Esophagus muscularis mucosa (tissue), 4 donors: ENCODE measurements around the gene ZNF490. TPM values are rescaled to one million over a fixed set of nuclear protein-coding genes. Genes with fewer than 3 reads are reported as not detected.

ENCODE experiments used
- DNase-seq: peaks from one replicate; pipeline ENCODE4 v3.0.0-alpha.2; 2017; ENCODE audit errors: extremely low spot score
- H3K27ac ChIP-seq, 4 donors: fragments of 200-600 bp; sonication (generic); replicated peaks in 1 of 4; 1 replicate in 3 of 4; 2 replicates in 1 of 4; pipeline ENCODE4 v1.5.1; 2016 to 2019; ENCODE audit warnings: mild to moderate bottlenecking in 1 of 4
- H3K27me3 ChIP-seq, 4 donors: fragments of 200-600 bp; sonication (generic); one replicate each; pipeline versions ENCODE4 v1.5.1 to v1.6.0; 2016 to 2019
- H3K36me3 ChIP-seq, 4 donors: fragments of 200-600 bp; sonication (generic); one replicate each; pipeline ENCODE4 v1.5.1; 2016 to 2019
- H3K4me1 ChIP-seq, 4 donors: fragments of 200-600 bp; sonication (generic); one replicate each; pipeline ENCODE4 v1.5.1; 2016 to 2019
- H3K4me3 ChIP-seq, 4 donors: fragments of 200-600 bp; sonication (generic); 1 replicate in 2 of 4; 2 replicates in 2 of 4; pipeline ENCODE4 v1.5.1; 2016 to 2019; ENCODE audit warnings: mild to moderate bottlenecking in 4 of 4, moderate library complexity in 1 of 4
- H3K9me3 ChIP-seq, 4 donors: fragments of 200-600 bp; sonication (generic); 1 replicate in 3 of 4; 2 replicates in 1 of 4; pipeline ENCODE4 v1.5.1; 2016 to 2019
- CTCF ChIP-seq, 3 experiments: fragments of 200-600 bp in 2 of 3; fragments of 450-650 bp in 1 of 3; sonication (generic) in 2 of 3; IDR thresholded peaks; one replicate each; pipeline ENCODE4 v1.5.1; 2017 to 2019; ENCODE audit warnings: antibody characterized with exemption in 3 of 3, mild to moderate bottlenecking in 2 of 3, moderate library complexity in 1 of 3
- EP300 ChIP-seq: sonication (generic); formaldehyde crosslinking; IDR thresholded peaks from one replicate; pipeline ENCODE4 v1.6.1; 2017; ENCODE audit warnings: antibody characterized with exemption
- POLR2A ChIP-seq: fragments of 450-650 bp; IDR thresholded peaks from one replicate; pipeline ENCODE4 v1.6.1; 2017; ENCODE audit warnings: antibody characterized with exemption, moderate library complexity, mild to moderate bottlenecking, low read depth
- POLR2AphosphoS5 ChIP-seq, 2 donors: sonication (generic); formaldehyde crosslinking; IDR thresholded peaks; one replicate each; pipeline ENCODE4 v1.6.1; 2017; ENCODE audit warnings: antibody characterized with exemption in 2 of 2
- WGBS: methylation state at CpG from one replicate; pipeline ENCODE4 v1.1.5; 2018; 5-methylcytosine and 5-hydroxymethylcytosine counted together
- intact Hi-C: fragments of 100-400 bp; cut with DNase I; formaldehyde crosslinking; loops from one replicate; pipeline ENCODE4 v1.15.1; 2023
- total RNA-seq, 4 donors: library from RNA; depleted of rRNA; stranded (reverse); fragments of >200 nt; gene quantifications; one replicate each; pipeline versions ENCODE4 v1.1.0 to v1.2.1, GENCODE V29; 2016

The ZNF490 gene
- total RNA-seq, 4 donors from 2014 or later, result 3.3 to 6.7 (median 5.3) TPM

GRCh38 chr19:12545267-12545666, 65.3 kb downstream of the ZNF490 start:
- intact Hi-C loops, result no loop called here
- TF ChIP-seq POLR2A (no peak), EP300 (no peak), POLR2AphosphoS5 (IDR thresholded peaks at IDR 0.05) (no peak), CTCF (IDR thresholded peaks at IDR 0.05) (no peak)
- 84% methylated on average over 8 of the region's 8 CpGs for WGBS
- H3K27me3 ChIP-seq, result no peaks in the 10 kb centered on the region
- no peaks in the 10 kb centered on the region for H3K9me3 ChIP-seq
- no peak for DNase-seq
- H3K27ac ChIP-seq, result no peak overlapping the region
- H3K4me3 ChIP-seq, result no peak overlapping the region
- H3K36me3 ChIP-seq, result peaks cover 4 to 36% (median 16%) of the 10 kb centered on the region in 4 donors
- peaks cover 20 to 61% (median 40%) of the 10 kb centered on the region in 4 donors for H3K4me1 ChIP-seq

- Histone ChIP-seq H3K9me3 (no peaks in the 10 kb centered on the region), H3K27me3 (no peaks in the 10 kb centered on the region), H3K4me3 (no peak overlapping the region), H3K4me1 (peaks cover 11 to 52% (median 32%) of the 10 kb centered on the region in 4 donors), H3K27ac (no peak overlapping the region), H3K36me3 (peaks cover 4 to 40% (median 22%) of the 10 kb centered on the region in 4 donors)
- intact Hi-C loops, result no loop called here
- DNase-seq, result no peak
- WGBS, result 69% methylated on average over 5 of the region's 5 CpGs
- TF ChIP-seq POLR2AphosphoS5 (IDR thresholded peaks at IDR 0.05), result no peak
- TF ChIP-seq POLR2A, result no peak
- TF ChIP-seq EP300, result no peak
- TF ChIP-seq CTCF (IDR thresholded peaks at IDR 0.05), result no peak
These were observed 66.2 kb downstream of the ZNF490 start for GRCh38 chr19:12544401-12544876.

GRCh38 chr19:12543855-12544254, 66.8 kb downstream of the ZNF490 start:
- no peak for DNase-seq

More at GRCh38 chr19:12543855-12544254, 66.8 kb downstream of the ZNF490 start:
- 100% methylated on average over 1 of the region's 1 CpG for WGBS
- TF ChIP-seq POLR2A (no peak), POLR2AphosphoS5 (IDR thresholded peaks at IDR 0.05) (no peak), CTCF (IDR thresholded peaks at IDR 0.05) (no peak), EP300 (no peak)
- Histone ChIP-seq H3K36me3 (peaks cover 4 to 43% (median 24%) of the 10 kb centered on the region in 4 donors), H3K9me3 (no peaks in the 10 kb centered on the region), H3K4me3 (no peak overlapping the region), H3K27ac (no peak overlapping the region), H3K4me1 (peaks cover 6 to 47% (median 26%) of the 10 kb centered on the region in 4 donors), H3K27me3 (no peaks in the 10 kb centered on the region)
- intact Hi-C loops, result no loop called here

Other genes with a start within 250 kb of the ZNF490 start
- gene ZNF442, start 245.1 kb downstream of the ZNF490 start, total RNA-seq, result 1 to 10 TPM; 3.3 to 4.6 (median 3.6) TPM
- gene ZNF799, start 209.5 kb downstream of the ZNF490 start, total RNA-seq, result 1 to 10 TPM; 3.3 to 6.6 (median 3.4) TPM
- 1 to 10 TPM; 3.5 to 5.4 (median 4.8) TPM for gene ZNF443, start 169.8 kb downstream of the ZNF490 start, total RNA-seq
- 1 to 10 TPM; 1.7 to 2.9 (median 2.3) TPM for gene ZNF709, start 126.0 kb downstream of the ZNF490 start, total RNA-seq
- gene ZNF564, start 59.3 kb downstream of the ZNF490 start, total RNA-seq, result 10 to 100 TPM in 1 of 4 donors, 1 to 10 TPM in 3; 8.3 to 13.7 (median 9.3) TPM
- 10 to 100 TPM; 14.0 to 21.6 (median 17.3) TPM for gene ZNF791, start 107 bp upstream of the ZNF490 start, total RNA-seq
- gene MAN2B1, start 55.9 kb upstream of the ZNF490 start, total RNA-seq, result 10 to 100 TPM; 65.7 to 80.8 (median 68.9) TPM
- gene WDR83, start 56.0 kb upstream of the ZNF490 start, total RNA-seq, result 10 to 100 TPM in 3 of 4 donors, 1 to 10 TPM in 1; 10.0 to 19.7 (median 13.9) TPM
- gene DHPS, start 71.1 kb upstream of the ZNF490 start, total RNA-seq, result 10 to 100 TPM; 74.3 to 92.3 (median 85.0) TPM
- gene GNG14, start 77.2 kb upstream of the ZNF490 start, total RNA-seq, result not detected
- gene FBXW9, start 85.8 kb upstream of the ZNF490 start, total RNA-seq, result 10 to 100 TPM in 1 of 4 donors, 1 to 10 TPM in 3; 4.3 to 10.6 (median 7.5) TPM
- 10 to 100 TPM; 42.8 to 71.9 (median 62.8) TPM for gene TNPO2, start 113.1 kb upstream of the ZNF490 start, total RNA-seq
- 100 to 1,000 TPM; 382 to 470 (median 431) TPM for gene TRIR, start 123.9 kb upstream of the ZNF490 start, total RNA-seq
- 10 to 100 TPM; 46.9 to 63.5 (median 51.3) TPM for gene GET3, start 126.7 kb upstream of the ZNF490 start, total RNA-seq
- not detected for gene BEST2, start 141.0 kb upstream of the ZNF490 start, total RNA-seq
- 10 to 100 TPM in 3 of 4 donors, 1 to 10 TPM in 1; 7.1 to 17.0 (median 12.6) TPM for gene HOOK2, start 164.7 kb upstream of the ZNF490 start, total RNA-seq
- gene JUNB, start 180.7 kb upstream of the ZNF490 start, total RNA-seq, result 1,000 to 10,000 TPM in 1 of 4 donors, 100 to 1,000 TPM in 2, 10 to 100 TPM in 1; 82.2 to 1,609 (median 182) TPM
- gene PRDX2, start 191.0 kb upstream of the ZNF490 start, total RNA-seq, result 100 to 1,000 TPM; 236 to 275 (median 250) TPM
- gene THSD8, start 191.3 kb upstream of the ZNF490 start, total RNA-seq, result under 1 TPM in 1 of 4 donors, not detected in 3; 0.65 TPM
- 1 to 10 TPM; 2.7 to 6.6 (median 4.2) TPM for gene RNASEH2A, start 195.8 kb upstream of the ZNF490 start, total RNA-seq
- under 1 TPM in 2 of 4 donors, not detected in 2; 0.52 to 0.83 TPM for gene RTBDN, start 223.8 kb upstream of the ZNF490 start, total RNA-seq
- gene MAST1, start 227.7 kb upstream of the ZNF490 start, total RNA-seq, result under 1 TPM; 0.50 to 0.91 (median 0.76) TPM